Measurements from ENCODE around the gene ETV7. TPM values are rescaled to one million over a fixed set of nuclear protein-coding genes. Genes with fewer than 3 reads are reported as not detected.

ETV7 gene
- total RNA-seq, 5 donors from 2014 or later (not counting 1 experiment from before 2014, with no cell fraction given): 0.44 to 3.3 (median 1.1) TPM

DNA sequence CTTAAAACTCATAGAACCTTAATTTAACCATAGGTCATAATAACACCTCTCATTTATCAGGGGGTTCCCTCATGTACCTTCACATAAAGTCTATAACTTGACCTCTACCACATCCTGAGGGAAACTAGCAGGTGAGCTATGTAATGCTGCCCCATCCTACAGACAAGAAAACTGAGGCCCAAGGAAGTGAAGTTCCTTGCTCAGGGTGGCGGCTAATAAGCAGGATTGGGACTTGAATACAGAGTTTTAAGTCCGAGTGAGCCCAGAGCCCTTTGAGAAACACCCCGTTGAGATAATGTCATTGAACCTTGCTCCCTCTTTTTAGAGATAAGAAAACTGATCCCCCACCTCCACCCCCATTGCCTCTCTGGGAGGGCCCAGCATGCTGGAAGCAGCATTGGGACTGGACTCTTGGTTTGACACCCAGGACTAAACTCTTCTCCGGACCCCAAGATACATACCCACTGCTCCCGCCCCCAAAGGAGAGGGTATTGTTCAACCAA lies 51.2 kb downstream of the ETV7 start:
- peaks cover 10 to 48% of the 10 kb centered on the region in 2 experiments for H3K27me3 ChIP-seq (replicated peaks in 1 of 2; ENCODE audit: control insufficient read depth in 2 of 2, extremely low read depth in 1 of 2, insufficient read depth in 2 of 2, low read length in 1 of 2)
- H3K9me3 Mint-ChIP-seq: no peaks in the 10 kb centered on the region
- peaks cover 3 to 20% of the 10 kb centered on the region in 2 experiments for H3K4me1 ChIP-seq (ENCODE audit: control insufficient read depth in 1 of 2, extremely low read depth in 1 of 2, insufficient read depth in 2 of 2, low read length in 2 of 2)
- no peaks in the 10 kb centered on the region for H3K9me3 ChIP-seq
- no peak overlapping the region for H3K4me3 ChIP-seq (ENCODE audit: control insufficient read depth in 1 of 2, extremely low read depth in 1 of 2, low read length in 1 of 2)
- CTCF ChIA-PET: no interaction called here
- H3K36me3 ChIP-seq (ENCODE audit: control insufficient read depth in 2 of 2, extremely low read depth in 1 of 2, insufficient read depth in 1 of 2, low read length in 1 of 2): no peaks in the 10 kb centered on the region
- WGBS (ENCODE audit: insufficient coverage): 95% methylated on average over 4 of the region's 5 CpGs
- H3K4me3 Mint-ChIP-seq: no peak overlapping the region
- H3K4me1 Mint-ChIP-seq: peaks cover 16 to 26% (median 18%) of the 10 kb centered on the region in 3 donors
- no peak overlapping the region for H3K27ac ChIP-seq (ENCODE audit: low read length)
- no peak for DNase-seq
- POLR2A ChIA-PET: no interaction called here
- no peak overlapping the region for H3K27ac Mint-ChIP-seq
- H3K27me3 Mint-ChIP-seq: peaks cover 29 to 47% of the 10 kb centered on the region in 2 donors
- H3K36me3 Mint-ChIP-seq: no peaks in the 10 kb centered on the region
- no peak for ATAC-seq (replicated peaks in 1 of 4)

DNA sequence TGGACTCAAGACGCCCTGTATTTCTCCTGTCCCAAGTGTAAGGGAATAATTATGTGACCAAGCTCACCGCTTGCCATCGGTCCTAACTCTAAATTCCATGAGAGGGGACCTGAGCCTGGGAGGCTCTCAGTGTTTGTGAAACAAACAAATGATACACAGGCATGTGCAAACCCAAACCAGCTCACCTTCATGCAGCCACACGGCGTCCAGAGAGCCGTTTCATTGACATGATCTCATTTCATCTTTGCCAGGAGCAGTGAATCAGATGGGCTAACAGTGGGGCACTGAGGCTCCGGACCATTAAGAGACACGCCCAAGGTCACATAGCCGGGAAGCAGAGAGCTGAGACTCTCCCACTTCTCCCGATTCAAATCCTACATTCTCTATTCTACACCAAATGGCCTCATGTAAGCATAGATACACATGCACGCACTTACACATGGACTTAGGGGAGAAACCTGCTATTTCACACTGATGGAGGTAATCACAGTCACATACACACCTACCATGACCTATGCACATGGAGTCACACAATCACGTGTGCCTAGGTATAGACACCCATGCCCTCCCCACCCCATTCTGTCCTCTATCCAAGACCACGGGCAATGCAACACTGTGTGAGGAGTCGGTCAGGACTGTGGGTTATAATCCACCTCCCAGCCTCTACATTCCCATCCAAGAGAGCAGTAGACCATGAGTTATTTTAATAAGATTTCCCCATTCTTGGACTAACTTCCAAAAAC lies 51.8 kb downstream of the ETV7 start:
- POLR2A ChIA-PET: no interaction called here
- Mint-ChIP-seq H3K4me3 (no peak overlapping the region), H3K36me3 (no peaks in the 10 kb centered on the region), H3K9me3 (no peaks in the 10 kb centered on the region), H3K27ac (no peak overlapping the region), H3K27me3 (peaks cover 26 to 44% of the 10 kb centered on the region in 2 donors), H3K4me1 (peaks cover 12 to 22% (median 13%) of the 10 kb centered on the region in 3 donors)
- CTCF ChIA-PET: no interaction called here
- whole genome bisulfite sequencing (ENCODE audit: insufficient coverage): 85% methylated on average over 11 of the region's 14 CpGs
- H3K4me1 ChIP-seq (ENCODE audit: control insufficient read depth in 1 of 2, extremely low read depth in 1 of 2, insufficient read depth in 2 of 2, low read length in 2 of 2): peaks cover 3 to 13% of the 10 kb centered on the region in 2 experiments
- DNase-seq: no peak
- H3K27ac ChIP-seq (ENCODE audit: low read length): no peak overlapping the region
- no peaks in the 10 kb centered on the region for H3K9me3 ChIP-seq
- peaks cover 10 to 43% of the 10 kb centered on the region in 2 experiments for H3K27me3 ChIP-seq (replicated peaks in 1 of 2; ENCODE audit: control insufficient read depth in 2 of 2, extremely low read depth in 1 of 2, insufficient read depth in 2 of 2, low read length in 1 of 2)
- no peak overlapping the region for H3K4me3 ChIP-seq (ENCODE audit: control insufficient read depth in 1 of 2, extremely low read depth in 1 of 2, low read length in 1 of 2)
- ATAC-seq (replicated peaks in 1 of 4): no peak
- no peaks in the 10 kb centered on the region for H3K36me3 ChIP-seq (ENCODE audit: control insufficient read depth in 2 of 2, extremely low read depth in 1 of 2, insufficient read depth in 1 of 2, low read length in 1 of 2)

DNA sequence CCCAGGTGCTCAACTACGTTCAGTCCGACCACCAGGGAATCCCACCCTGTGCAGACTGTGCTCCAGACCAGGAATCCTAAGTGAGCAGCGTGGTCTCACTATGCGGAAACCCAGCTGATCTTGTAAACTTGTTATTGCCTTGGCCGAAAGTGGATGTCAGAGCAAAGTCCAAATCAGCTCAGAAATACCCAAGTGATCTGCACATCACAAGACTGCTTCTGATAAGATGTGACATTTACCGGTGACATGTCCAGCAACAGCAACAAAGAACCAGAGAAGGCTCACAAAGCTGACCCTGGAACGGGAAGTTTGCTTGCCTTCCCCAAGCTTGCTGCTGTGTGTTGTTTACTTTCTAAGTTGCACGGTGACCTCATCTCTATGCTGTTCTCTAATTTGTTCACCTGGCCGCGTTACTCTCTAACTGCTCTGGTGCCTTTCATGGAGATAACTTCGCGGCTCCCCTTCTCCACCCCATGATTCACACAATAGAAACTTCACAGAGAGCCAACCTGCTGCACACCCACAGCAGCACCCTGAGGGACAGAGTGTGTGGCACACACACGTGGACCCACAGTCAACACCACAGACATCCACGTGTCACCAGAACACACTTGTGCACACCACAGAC lies 52.5 kb downstream of the ETV7 start:
- Histone ChIP-seq H3K36me3 (ENCODE audit: control insufficient read depth in 2 of 2, extremely low read depth in 1 of 2, insufficient read depth in 1 of 2, low read length in 1 of 2) (no peaks in the 10 kb centered on the region), H3K9me3 (no peaks in the 10 kb centered on the region), H3K27me3 (replicated peaks in 1 of 2; ENCODE audit: control insufficient read depth in 2 of 2, extremely low read depth in 1 of 2, insufficient read depth in 2 of 2, low read length in 1 of 2) (peaks cover 7 to 39% of the 10 kb centered on the region in 2 experiments), H3K4me3 (ENCODE audit: control insufficient read depth in 1 of 2, extremely low read depth in 1 of 2, low read length in 1 of 2) (no peak overlapping the region), H3K4me1 (ENCODE audit: control insufficient read depth in 1 of 2, extremely low read depth in 1 of 2, insufficient read depth in 2 of 2, low read length in 2 of 2) (peaks cover 3 to 11% of the 10 kb centered on the region in 2 experiments), H3K27ac (ENCODE audit: low read length) (no peak overlapping the region)
- WGBS (ENCODE audit: insufficient coverage): 86% methylated on average over 10 of the region's 14 CpGs
- no peaks in the 10 kb centered on the region for H3K36me3 Mint-ChIP-seq
- ATAC-seq (replicated peaks in 1 of 4) (no peak), DNase-seq (no peak)
- CTCF ChIA-PET: no interaction called here
- H3K4me3 Mint-ChIP-seq: no peak overlapping the region
- H3K4me1 Mint-ChIP-seq: peaks cover 8 to 21% (median 12%) of the 10 kb centered on the region in 3 donors
- POLR2A ChIA-PET: no interaction called here
- no peaks in the 10 kb centered on the region for H3K9me3 Mint-ChIP-seq
- H3K27me3 Mint-ChIP-seq: peaks cover 26 to 39% of the 10 kb centered on the region in 2 donors
- no peak overlapping the region for H3K27ac Mint-ChIP-seq

GRCh38 chr6:36333931-36334725 lies 53.3 kb downstream of the ETV7 start:
- Mint-ChIP-seq H3K27me3 (peaks cover 26 to 36% of the 10 kb centered on the region in 2 donors), H3K4me3 (no peak overlapping the region), H3K36me3 (no peaks in the 10 kb centered on the region), H3K27ac (no peak overlapping the region), H3K4me1 (peaks cover 8 to 21% (median 12%) of the 10 kb centered on the region in 3 donors), H3K9me3 (no peaks in the 10 kb centered on the region)
- peaks cover 3 to 11% of the 10 kb centered on the region in 2 experiments for H3K4me1 ChIP-seq (ENCODE audit: control insufficient read depth in 1 of 2, extremely low read depth in 1 of 2, insufficient read depth in 2 of 2, low read length in 2 of 2)
- no peaks in the 10 kb centered on the region for H3K36me3 ChIP-seq (ENCODE audit: control insufficient read depth in 2 of 2, extremely low read depth in 1 of 2, insufficient read depth in 1 of 2, low read length in 1 of 2)
- no peak overlapping the region for H3K27ac ChIP-seq (ENCODE audit: low read length)
- H3K9me3 ChIP-seq: no peaks in the 10 kb centered on the region
- 66% methylated on average over 13 of the region's 20 CpGs for WGBS (ENCODE audit: insufficient coverage)
- peaks cover 6 to 38% of the 10 kb centered on the region in 2 experiments for H3K27me3 ChIP-seq (replicated peaks in 1 of 2; ENCODE audit: control insufficient read depth in 2 of 2, extremely low read depth in 1 of 2, insufficient read depth in 2 of 2, low read length in 1 of 2)
- ChIA-PET POLR2A (no interaction called here), CTCF (interaction anchor here in 1 of 2 donors (0.6 kb wide), 1 partner anchor 361 kb away, joined by 3 read pairs; no protein-coding TSS in a partner anchor)
- no peak overlapping the region for H3K4me3 ChIP-seq (ENCODE audit: control insufficient read depth in 1 of 2, extremely low read depth in 1 of 2, low read length in 1 of 2)
- DNase-seq: no peak
- ATAC-seq (replicated peaks in 1 of 4): no peak

DNA sequence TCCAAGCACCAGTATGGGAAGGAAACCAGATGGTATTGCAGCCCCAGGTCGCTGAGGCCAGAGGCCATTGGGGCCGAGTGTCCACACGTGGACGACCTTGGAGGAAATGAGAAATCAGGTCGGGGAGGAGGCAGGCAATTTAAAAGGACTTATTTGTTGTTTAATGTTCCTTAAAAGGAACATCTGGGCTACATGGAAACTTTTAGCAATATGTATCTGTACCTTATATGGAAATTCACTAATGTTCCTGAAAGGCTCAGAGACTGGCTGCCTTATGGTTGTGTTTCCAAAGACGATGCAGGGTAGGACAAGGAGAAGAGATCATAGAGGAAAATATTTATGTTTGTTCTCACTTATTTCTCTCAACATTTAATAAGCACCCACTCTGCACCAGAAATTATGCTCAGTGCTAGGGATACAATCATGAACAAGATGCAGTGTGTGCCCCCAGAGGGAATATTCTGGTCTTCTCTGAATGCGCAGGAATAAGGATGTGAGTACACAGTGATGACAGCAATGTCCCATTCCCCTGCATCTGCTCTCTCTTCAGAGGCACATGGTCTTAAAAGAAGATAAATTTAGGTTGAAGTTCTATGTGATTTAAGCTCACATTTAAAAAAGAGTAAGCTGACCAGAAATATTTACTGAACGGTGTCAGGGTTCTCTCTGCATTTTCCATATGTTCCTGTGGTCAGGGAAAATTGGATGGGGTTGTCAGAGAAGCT lies 54.1 kb downstream of the ETV7 start:
- Mint-ChIP-seq H3K27me3 (peaks cover 23 to 36% of the 10 kb centered on the region in 2 donors), H3K27ac (no peak overlapping the region), H3K36me3 (no peaks in the 10 kb centered on the region), H3K4me1 (peaks cover 8 to 17% (median 12%) of the 10 kb centered on the region in 3 donors), H3K9me3 (no peaks in the 10 kb centered on the region), H3K4me3 (no peak overlapping the region)
- ATAC-seq (replicated peaks in 1 of 4) (no peak), DNase-seq (no peak)
- Histone ChIP-seq H3K4me3 (ENCODE audit: control insufficient read depth in 1 of 2, extremely low read depth in 1 of 2, low read length in 1 of 2) (no peak overlapping the region), H3K27me3 (replicated peaks in 1 of 2; ENCODE audit: control insufficient read depth in 2 of 2, extremely low read depth in 1 of 2, insufficient read depth in 2 of 2, low read length in 1 of 2) (peaks cover 6 to 39% of the 10 kb centered on the region in 2 experiments), H3K9me3 (no peaks in the 10 kb centered on the region), H3K27ac (ENCODE audit: low read length) (no peak overlapping the region), H3K36me3 (ENCODE audit: control insufficient read depth in 2 of 2, extremely low read depth in 1 of 2, insufficient read depth in 1 of 2, low read length in 1 of 2) (no peaks in the 10 kb centered on the region), H3K4me1 (ENCODE audit: control insufficient read depth in 1 of 2, extremely low read depth in 1 of 2, insufficient read depth in 2 of 2, low read length in 2 of 2) (peaks cover 3 to 11% of the 10 kb centered on the region in 2 experiments)
- 100% methylated on average over 1 of the region's 8 CpGs for WGBS (ENCODE audit: insufficient coverage)
- ChIA-PET POLR2A (no interaction called here), CTCF (interaction anchor here in 1 of 2 donors (0.6 kb wide), 1 partner anchor 360 kb away, joined by 3 read pairs; no protein-coding TSS in a partner anchor)

Data from T-cell (primary cell).